Measurements from ENCODE around the gene PRR5.

PRR5 gene

DNA sequence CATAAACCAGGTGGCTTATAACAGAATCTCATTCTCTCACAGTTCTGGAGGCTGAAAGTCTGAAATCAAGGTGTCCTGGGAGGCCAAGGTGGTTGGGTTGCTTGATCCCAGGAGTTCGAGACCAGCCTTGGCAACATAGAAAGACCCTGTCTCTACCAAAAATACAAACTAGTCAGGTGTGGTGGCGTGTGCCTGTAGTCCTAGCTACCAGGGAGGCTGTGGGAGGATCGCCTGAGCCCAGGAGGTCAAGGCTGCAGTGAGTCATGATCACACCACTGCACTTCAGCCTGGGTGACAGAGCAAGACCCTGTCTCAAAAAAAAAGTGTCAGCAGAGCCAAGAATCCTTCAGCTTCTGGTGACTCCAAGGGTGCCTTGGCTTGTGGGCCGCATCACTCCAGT, 8.9 kb upstream of the PRR5 start:
- ATAC-seq (replicated peaks) (no peak), DNase-seq (no peak)
- Mint-ChIP-seq H3K4me3 (no peak overlapping the region), H3K27ac (no peak overlapping the region), H3K4me1 (peaks cover 4 to 6% of the 10 kb centered on the region in 2 donors), H3K27me3 (peaks cover 13 to 29% of the 10 kb centered on the region in 2 donors), H3K36me3 (no peaks in the 10 kb centered on the region), H3K9me3 (no peaks in the 10 kb centered on the region)

DNA sequence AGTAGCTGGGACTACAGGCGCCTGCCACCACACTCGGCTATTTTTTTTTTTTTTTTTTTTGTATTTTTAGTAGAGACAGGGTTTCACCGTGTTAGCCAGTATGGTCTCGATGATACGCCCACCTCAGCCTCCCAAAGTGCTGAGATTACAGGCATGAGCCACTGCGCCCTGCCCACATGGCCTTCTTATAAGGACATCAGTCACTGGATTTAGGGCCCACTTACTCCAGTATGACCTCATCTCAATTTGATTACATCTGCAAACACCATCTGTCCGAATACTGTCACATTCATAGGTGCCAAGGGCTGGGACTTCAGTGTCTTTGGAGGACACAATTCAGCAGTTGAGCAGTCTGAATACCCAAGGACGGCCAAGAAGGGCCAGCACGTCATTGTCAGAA, 8.2 kb upstream of the PRR5 start:
- H3K36me3 Mint-ChIP-seq: no peaks in the 10 kb centered on the region
- no peak for DNase-seq
- H3K27me3 Mint-ChIP-seq: peaks cover 9 to 29% of the 10 kb centered on the region in 2 donors
- H3K27ac Mint-ChIP-seq: no peak overlapping the region
- no peak for ATAC-seq (replicated peaks)
- peaks cover 4 to 8% of the 10 kb centered on the region in 2 donors for H3K4me1 Mint-ChIP-seq
- H3K9me3 Mint-ChIP-seq: no peaks in the 10 kb centered on the region
- H3K4me3 Mint-ChIP-seq: no peak overlapping the region

DNA sequence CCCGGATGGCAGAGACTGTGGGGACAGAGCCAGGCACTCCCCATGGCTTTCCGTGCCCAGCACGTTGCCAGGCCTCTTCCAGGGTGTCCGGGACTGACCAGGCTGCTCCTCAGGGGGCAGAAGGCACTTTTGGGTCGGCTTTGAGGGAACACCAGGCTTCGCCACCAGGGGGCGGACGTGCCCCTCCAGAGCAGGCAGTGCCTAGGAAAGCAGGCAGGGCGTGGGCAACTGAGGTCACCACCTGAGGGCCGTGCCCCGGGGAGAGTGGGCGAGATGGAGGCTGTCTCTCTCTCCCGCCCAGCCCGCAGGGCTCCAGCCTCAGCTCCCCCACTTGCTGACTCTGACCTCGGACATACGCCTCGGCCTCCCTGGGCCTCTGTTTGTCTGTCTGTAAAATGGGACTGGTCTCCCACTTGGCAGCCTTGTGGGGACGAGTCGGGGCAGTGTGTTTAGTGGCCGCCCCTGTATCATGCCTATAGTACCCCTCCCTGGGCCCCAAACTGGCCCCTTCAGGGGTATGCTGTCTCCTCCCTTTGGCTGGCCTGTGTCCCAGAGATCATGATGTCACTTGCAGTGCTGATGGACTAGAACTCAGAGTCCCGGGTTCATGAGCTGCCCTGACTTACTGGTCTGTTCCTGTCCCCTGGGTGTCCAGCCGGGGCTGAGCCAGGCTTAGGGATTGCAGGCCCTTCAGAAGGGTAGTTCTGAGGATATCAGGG, 4.4 kb upstream of the PRR5 start:
- DNase-seq: peak; percentile 78
- Mint-ChIP-seq H3K27ac (peak overlapping the region; percentile 25), H3K4me3 (no peak overlapping the region)

DNA sequence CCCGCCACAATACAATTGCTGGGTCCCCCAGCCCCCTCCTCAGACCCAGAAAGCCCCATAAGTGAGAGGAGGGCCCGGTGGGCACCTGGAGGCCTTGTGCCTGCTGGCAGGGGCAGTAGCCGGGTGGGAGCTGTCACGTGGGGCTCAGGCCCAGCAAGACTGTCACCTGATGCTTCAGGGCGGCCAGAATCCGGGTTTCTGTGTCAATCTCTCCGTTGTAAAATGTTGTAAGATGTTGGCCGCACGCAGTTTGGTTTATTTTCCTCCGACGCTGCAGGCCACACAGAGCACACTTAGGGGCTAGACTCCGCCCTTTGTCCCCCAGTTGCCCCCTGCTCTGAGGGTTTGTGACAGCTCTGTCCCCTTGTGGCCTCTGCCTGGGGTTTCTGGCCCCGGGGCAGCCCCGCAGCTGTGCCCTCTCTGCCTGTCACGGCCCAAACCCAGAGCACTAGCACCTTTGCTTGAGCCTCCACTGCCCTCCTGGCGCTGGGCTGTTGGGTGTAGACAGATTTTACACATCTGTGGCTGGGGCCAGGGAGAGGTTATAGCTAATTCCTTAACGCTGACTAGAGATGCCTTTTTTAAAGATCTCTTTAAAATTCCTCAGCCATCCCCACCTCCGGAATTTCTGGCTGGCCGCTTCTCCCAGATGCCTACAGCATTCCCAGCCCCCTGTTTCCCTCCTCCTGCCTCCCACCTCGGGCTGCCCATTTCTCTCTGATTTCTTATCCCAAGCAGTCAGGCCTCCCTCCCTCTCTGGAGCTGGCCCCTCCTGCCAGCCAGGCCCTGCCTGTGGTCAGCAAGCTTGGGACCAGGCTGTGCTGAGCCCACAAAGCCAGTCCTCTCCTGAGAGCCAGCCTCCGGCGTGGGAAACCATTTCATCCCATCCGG, 3.2 kb upstream of the PRR5 start:
- H3K27ac Mint-ChIP-seq: no peak overlapping the region
- H3K4me3 Mint-ChIP-seq: no peak overlapping the region
- H3K4me1 Mint-ChIP-seq: peaks cover 14 to 18% of the 10 kb centered on the region in 2 donors
- H3K27me3 Mint-ChIP-seq: peaks cover 0 to 24% of the 10 kb centered on the region in 2 donors
- ATAC-seq (replicated peaks) (no peak), DNase-seq (no peak)
- no peaks in the 10 kb centered on the region for H3K36me3 Mint-ChIP-seq
- H3K9me3 Mint-ChIP-seq: no peaks in the 10 kb centered on the region

More for the DNA sequence above, 4.4 kb upstream of the PRR5 start:
- peaks cover 0 to 24% of the 10 kb centered on the region in 2 donors for H3K27me3 Mint-ChIP-seq
- H3K4me1 Mint-ChIP-seq: peaks cover 8 to 9% of the 10 kb centered on the region in 2 donors
- H3K9me3 Mint-ChIP-seq: no peaks in the 10 kb centered on the region
- ATAC-seq (replicated peaks): peak; percentile 59 to 66
- no peaks in the 10 kb centered on the region for H3K36me3 Mint-ChIP-seq

DNA sequence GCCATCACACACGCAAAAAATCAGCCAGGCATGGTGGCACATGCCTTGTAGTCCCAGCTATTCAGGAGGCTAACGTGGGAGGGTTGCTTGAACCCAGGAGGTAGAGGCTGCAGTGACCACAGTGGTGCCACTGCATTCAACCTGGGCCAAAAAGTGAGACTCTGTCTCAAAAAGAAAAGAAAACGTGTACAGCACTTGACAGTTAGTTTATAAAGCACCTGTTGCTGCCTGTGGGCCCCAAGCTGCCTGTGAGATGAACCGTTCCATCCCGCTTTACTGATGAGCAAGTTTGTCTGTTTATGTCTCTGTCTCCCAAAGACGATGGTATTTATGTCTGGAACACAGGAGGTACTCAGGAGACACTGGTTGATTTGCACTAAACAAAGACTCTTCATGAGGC, 1.5 kb upstream of the PRR5 start:
- H3K4me1 Mint-ChIP-seq: peaks cover 14 to 18% of the 10 kb centered on the region in 2 donors
- peaks cover 5 to 6% of the 10 kb centered on the region in 2 donors for H3K36me3 Mint-ChIP-seq
- H3K27ac Mint-ChIP-seq: no peak overlapping the region
- no peaks in the 10 kb centered on the region for H3K9me3 Mint-ChIP-seq
- no peak for DNase-seq
- no peak for ATAC-seq (replicated peaks)
- no peak overlapping the region for H3K4me3 Mint-ChIP-seq
- peaks cover 0 to 24% of the 10 kb centered on the region in 2 donors for H3K27me3 Mint-ChIP-seq

DNA sequence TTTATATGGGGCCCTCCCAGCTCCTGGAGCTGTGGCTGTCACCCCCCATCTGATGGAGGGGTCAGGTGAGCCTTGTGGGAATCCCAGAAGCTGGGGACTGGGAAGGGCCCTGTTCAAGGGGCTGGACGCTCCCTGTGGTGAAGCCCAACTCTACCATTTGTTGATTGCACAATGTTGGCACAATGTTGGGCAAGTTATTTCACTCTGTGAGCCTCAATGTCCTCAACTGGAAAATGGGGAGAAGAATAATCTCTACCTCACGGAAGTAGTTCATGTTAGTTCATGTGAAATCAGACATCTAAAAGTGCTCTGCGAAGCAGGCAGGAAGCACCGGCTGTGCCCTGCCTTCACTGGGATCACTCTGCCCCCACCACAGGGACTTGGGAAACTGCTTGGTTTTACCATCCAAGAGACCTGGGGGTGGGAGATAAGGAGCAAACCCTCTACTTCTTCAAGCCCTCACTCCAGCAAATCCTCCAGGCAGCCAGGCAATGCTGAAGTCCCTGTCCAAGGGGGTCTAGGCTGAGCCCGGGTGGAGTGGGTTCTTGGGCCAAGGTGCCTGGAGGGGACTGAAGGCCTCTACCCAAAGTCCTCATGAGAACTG, 715 bp upstream of the PRR5 start:
- H3K9me3 Mint-ChIP-seq: no peaks in the 10 kb centered on the region
- peaks cover 0 to 22% of the 10 kb centered on the region in 2 donors for H3K27me3 Mint-ChIP-seq
- no peak for ATAC-seq (replicated peaks)
- H3K4me1 Mint-ChIP-seq: peaks cover 14 to 18% of the 10 kb centered on the region in 2 donors
- H3K27ac Mint-ChIP-seq: no peak overlapping the region
- H3K36me3 Mint-ChIP-seq: peaks cover 5 to 6% of the 10 kb centered on the region in 2 donors
- H3K4me3 Mint-ChIP-seq: peak overlapping the region; percentile 64 to 84
- no peak for DNase-seq

DNA sequence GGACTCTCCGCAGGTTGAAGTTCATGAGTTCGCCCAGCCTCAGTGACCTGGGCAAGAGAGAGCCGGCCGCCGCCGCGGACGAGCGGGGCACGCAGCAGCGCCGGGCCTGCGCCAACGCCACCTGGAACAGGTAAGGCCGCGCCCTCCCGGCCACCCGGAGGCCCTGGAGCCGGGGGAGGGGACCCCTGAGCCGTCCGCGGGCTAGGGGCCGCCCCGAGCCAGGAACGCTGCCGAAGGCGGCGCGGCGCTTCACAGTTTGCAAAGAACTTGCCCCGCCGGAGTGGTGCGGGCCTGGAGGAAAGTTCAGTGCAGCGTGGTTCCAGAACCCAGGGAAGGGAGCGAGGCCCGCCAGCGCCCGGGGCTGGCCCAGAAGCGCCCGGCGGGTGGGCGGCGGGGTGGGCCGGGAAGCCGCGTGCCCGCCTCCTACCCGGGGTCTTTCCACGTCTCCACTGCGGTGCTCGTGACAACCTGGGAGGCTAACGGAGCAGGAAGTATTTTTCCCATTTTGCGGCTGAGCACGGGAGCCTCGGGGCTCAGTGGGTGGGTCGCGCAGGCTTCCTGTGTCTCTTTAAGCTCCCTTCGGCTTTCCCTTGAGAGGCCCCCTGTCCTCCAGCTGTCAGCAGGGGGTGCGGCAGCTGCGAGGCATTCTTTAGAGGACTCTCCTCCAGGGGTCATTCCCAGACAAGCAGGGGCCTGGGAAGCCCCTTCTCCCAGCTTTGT, 635 bp downstream of the PRR5 start:
- peaks cover 17 to 23% of the 10 kb centered on the region in 2 donors for H3K4me1 Mint-ChIP-seq
- DNase-seq (no peak), ATAC-seq (replicated peaks) (peak; percentile 24 to 33)
- peak overlapping the region; percentile 78 to 84 for H3K4me3 Mint-ChIP-seq
- H3K27ac Mint-ChIP-seq: no peak overlapping the region
- H3K27me3 Mint-ChIP-seq: peaks cover 0 to 17% of the 10 kb centered on the region in 2 donors
- peaks cover 5 to 9% of the 10 kb centered on the region in 2 donors for H3K36me3 Mint-ChIP-seq
- no peaks in the 10 kb centered on the region for H3K9me3 Mint-ChIP-seq

DNA sequence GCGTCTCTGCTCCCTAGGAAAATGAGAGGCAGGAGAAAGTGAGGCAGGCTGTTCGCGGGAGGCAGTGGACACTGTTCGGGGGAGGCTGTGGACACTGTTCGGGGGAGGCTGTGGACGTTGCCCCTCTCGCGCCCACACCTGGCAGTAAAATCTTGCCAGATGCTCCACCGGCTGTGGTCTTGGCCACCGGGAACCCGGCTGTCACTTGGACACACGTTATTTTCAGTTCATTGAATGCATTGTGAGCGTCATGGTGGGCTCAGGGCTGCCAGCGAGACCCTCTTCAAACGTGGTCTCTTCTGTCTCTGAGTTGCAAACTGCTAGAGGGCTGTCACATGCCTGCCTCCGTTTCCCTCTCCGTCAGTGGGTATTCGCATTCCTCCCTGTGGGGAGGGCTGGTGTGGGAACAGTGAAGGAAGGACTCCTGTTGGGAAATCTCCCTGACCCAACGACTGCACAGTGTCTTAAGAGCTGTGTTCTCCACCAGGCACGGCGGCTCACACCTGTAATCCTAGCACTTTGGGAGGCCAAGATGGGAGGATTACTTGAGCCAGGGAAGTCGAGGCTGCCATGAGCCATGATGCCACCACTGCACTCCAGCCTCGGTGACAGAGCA, 1.4 kb downstream of the PRR5 start:
- peaks cover 0 to 10% of the 10 kb centered on the region in 2 donors for H3K27me3 Mint-ChIP-seq
- peaks cover 21 to 27% of the 10 kb centered on the region in 2 donors for H3K4me1 Mint-ChIP-seq

DNA sequence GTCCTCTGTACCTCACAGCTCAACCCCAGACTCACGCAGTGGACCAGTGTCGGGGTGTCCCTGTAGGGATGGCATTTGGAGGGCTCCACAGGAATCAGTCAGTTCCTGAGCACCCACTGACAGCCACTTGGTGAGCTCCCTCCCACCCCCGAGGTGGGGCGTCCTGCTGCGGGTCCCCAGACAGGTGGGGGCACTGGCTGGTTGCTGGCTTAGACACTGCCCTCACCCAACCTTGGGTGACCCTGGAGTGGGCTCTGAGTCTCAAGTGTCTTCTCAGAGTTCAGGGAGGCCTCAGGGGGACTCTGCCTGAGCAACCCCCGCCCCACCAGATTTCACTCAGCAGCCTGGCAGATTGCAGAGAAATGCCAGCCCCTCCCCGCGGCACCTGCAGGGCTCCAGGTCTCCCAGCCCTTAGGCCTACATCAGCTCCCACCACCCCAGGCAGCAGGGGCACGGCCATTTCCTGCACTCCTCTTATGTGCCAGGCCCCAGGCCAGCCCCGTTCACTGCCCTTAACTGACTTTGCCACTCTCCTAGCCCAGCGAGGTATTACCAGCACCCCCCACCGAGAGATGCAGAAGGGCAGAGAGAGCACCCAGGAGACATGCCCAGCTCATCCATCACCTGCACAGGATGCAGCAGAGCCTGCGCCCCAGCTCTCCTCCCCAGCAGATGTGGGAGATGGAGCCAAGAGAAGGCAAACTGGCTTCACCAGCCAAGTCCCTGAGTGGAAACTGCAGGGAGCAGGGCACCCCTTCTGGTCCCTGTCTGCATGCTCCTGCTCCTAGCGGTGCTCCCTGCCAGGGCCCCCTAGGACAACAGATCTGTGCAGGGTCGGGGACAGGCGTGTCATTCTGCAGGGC, 2.4 kb downstream of the PRR5 start:
- ATAC-seq (replicated peaks): no peak
- Mint-ChIP-seq H3K4me1 (peaks cover 22 to 32% of the 10 kb centered on the region in 2 donors), H3K36me3 (peaks cover 9 to 11% of the 10 kb centered on the region in 2 donors), H3K4me3 (peak overlapping the region in 1 of 2 donors; percentile 16), H3K9me3 (no peaks in the 10 kb centered on the region), H3K27ac (no peak overlapping the region), H3K27me3 (no peaks in the 10 kb centered on the region)
- DNase-seq: no peak

More for the DNA sequence above, 1.4 kb downstream of the PRR5 start:
- H3K4me3 Mint-ChIP-seq: peak overlapping the region; percentile 78 to 84
- peaks cover 9 to 11% of the 10 kb centered on the region in 2 donors for H3K36me3 Mint-ChIP-seq
- H3K27ac Mint-ChIP-seq: no peak overlapping the region
- H3K9me3 Mint-ChIP-seq: no peaks in the 10 kb centered on the region
- ATAC-seq (replicated peaks) (no peak), DNase-seq (no peak)

DNA sequence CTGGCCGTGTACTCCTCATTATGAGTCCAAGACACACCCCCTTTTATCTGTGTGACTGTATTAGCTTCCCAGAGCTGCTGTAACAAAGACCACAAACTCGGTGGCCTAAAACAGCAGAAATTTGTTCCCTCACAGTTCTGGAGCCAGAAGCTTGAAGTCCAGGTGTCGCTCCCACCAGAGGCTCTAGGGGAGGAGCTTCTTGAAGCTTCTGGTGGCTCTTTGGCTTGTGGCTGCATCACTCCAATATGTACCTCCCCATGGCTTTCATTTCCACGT, 3.0 kb downstream of the PRR5 start:
- Mint-ChIP-seq H3K27ac (no peak overlapping the region), H3K4me1 (peaks cover 24 to 34% of the 10 kb centered on the region in 2 donors), H3K36me3 (peaks cover 9 to 11% of the 10 kb centered on the region in 2 donors), H3K9me3 (no peaks in the 10 kb centered on the region), H3K4me3 (no peak overlapping the region), H3K27me3 (no peaks in the 10 kb centered on the region)
- ATAC-seq (replicated peaks) (no peak), DNase-seq (no peak)

DNA sequence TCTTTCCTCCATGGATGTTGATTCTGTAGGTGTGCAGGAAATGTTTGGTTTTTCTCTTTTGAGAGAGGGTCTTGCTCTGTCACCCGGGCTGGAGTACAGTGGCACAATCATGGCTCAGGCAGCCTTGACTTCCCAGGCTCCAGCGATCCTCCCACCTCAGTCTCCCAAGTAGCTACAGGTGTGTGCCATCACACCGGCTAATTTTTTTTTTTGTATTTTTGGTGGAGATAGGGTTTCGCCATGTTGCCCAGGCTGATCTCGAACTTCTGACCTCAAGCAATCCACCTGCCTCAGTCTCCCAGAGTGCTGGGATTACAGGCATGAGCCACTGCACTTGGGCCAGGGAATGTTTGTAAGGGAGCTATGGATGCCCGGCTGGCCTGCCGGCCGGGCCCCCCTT, 4.5 kb downstream of the PRR5 start:
- Mint-ChIP-seq H3K27ac (no peak overlapping the region), H3K4me3 (no peak overlapping the region), H3K9me3 (no peaks in the 10 kb centered on the region), H3K27me3 (no peaks in the 10 kb centered on the region), H3K4me1 (peaks cover 38 to 47% of the 10 kb centered on the region in 2 donors), H3K36me3 (peaks cover 9 to 11% of the 10 kb centered on the region in 2 donors)
- no peak for DNase-seq
- no peak for ATAC-seq (replicated peaks)

DNA sequence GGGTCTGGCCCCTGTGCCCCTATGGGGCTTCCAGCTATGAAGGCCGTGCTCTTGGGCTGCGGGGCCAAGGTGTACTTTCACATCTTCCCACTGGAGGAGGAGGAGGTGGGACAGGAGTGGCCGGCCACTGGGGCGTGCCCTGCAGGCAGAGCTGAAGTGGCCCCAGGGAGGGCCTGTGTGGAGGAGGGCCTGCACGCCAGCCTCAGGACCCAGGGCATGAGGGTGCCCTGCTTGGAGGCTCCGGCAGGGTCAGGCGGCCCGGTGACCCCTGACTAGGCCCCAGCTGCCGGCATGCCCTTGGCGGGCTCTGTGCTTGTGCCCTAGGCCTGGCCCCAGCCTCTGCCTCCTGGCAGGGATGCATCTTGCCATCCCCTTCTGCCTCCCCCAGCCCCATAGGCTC, 5.2 kb downstream of the PRR5 start:
- ATAC-seq (replicated peaks) (no peak), DNase-seq (no peak)
- Mint-ChIP-seq H3K36me3 (peaks cover 9 to 11% of the 10 kb centered on the region in 2 donors), H3K4me1 (peaks cover 36 to 51% of the 10 kb centered on the region in 2 donors), H3K27me3 (no peaks in the 10 kb centered on the region), H3K27ac (no peak overlapping the region), H3K9me3 (no peaks in the 10 kb centered on the region), H3K4me3 (no peak overlapping the region)

DNA sequence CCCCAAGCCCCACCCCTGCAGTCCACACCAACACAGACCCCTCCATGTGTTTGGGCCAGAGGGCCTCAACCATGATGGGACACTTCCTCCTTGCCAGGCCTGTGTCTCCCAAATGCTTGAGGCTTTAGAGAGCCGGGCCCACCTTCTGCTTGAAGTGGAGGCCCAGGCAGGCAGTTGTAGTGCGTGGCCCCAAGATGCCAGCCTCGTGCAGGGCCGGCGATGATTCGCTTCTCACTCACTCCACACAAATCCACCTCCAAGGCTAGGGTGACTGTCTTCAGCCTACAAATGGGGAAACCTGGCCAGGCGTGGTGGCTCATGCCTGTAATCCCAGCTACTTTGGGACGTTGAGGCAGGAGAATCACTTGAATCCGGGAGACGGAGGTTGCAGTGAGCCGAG, 5.7 kb downstream of the PRR5 start:
- peaks cover 9 to 11% of the 10 kb centered on the region in 2 donors for H3K36me3 Mint-ChIP-seq
- no peak for ATAC-seq (replicated peaks)
- no peak for DNase-seq

More for the DNA sequence above, 5.7 kb downstream of the PRR5 start:
- no peak overlapping the region for H3K27ac Mint-ChIP-seq
- no peak overlapping the region for H3K4me3 Mint-ChIP-seq
- peaks cover 39 to 51% of the 10 kb centered on the region in 2 donors for H3K4me1 Mint-ChIP-seq
- no peaks in the 10 kb centered on the region for H3K27me3 Mint-ChIP-seq
- no peaks in the 10 kb centered on the region for H3K9me3 Mint-ChIP-seq
